ENCODE data around the gene CSPG4.
"Not testable (repeated sequence)": the region's sequence is repeated elsewhere in the genome, so short reads cannot be mapped to it uniquely, and the experiment has no call there.

DNA sequence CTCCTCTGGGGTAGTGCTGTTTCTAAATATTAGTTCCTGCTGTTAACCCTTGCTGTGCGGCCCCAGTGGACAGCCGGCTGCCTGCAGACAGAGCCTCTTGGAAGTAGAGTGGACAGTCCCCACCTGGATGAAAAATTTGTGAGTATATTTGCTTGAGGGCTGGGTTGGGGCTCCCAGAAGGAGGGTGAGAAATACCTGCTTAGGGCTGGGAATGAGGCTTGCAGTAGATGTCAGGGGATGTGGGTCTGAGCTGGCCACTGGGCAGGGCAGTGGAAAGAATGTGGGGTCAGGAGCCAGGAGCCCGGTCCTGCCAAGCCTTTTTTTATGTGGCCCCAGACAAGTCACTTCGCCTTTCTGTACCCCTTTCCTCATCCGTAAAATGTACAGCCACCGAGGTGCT lies 4.4 kb upstream of the CSPG4 start:
- TF ChIP-seq JUND (CRISPR knock-in tag; IDR thresholded peaks at IDR 0.05); ZBTB3 (CRISPR knock-in tag; IDR thresholded peaks at IDR 0.05; ENCODE audit: borderline replicate concordance, low read depth); NFE2L1 (CRISPR knock-in tag; IDR thresholded peaks at IDR 0.05; ENCODE audit: borderline replicate concordance); GABPA (IDR thresholded peaks at IDR 0.05; ENCODE audit: low read depth, low read length); GABPA (CRISPR knock-in tag; IDR thresholded peaks at IDR 0.05; ENCODE audit: low read depth): not testable (repeated sequence)
- TF ChIP-seq, protein P1, sequence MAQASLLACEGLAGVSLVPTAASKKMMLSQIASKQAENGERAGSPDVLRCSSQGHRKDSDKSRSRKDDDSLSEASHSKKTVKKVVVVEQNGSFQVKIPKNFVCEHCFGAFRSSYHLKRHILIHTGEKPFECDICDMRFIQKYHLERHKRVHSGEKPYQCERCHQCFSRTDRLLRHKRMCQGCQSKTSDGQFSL (CRISPR knock-in tag; IDR thresholded peaks at IDR 0.05), result not testable (repeated sequence)
- TF ChIP-seq, protein P2, sequence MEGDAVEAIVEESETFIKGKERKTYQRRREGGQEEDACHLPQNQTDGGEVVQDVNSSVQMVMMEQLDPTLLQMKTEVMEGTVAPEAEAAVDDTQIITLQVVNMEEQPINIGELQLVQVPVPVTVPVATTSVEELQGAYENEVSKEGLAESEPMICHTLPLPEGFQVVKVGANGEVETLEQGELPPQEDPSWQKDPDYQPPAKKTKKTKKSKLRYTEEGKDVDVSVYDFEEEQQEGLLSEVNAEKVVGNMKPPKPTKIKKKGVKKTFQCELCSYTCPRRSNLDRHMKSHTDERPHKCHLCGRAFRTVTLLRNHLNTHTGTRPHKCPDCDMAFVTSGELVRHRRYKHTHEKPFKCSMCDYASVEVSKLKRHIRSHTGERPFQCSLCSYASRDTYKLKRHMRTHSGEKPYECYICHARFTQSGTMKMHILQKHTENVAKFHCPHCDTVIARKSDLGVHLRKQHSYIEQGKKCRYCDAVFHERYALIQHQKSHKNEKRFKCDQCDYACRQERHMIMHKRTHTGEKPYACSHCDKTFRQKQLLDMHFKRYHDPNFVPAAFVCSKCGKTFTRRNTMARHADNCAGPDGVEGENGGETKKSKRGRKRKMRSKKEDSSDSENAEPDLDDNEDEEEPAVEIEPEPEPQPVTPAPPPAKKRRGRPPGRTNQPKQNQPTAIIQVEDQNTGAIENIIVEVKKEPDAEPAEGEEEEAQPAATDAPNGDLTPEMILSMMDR (CRISPR knock-in tag; IDR thresholded peaks at IDR 0.05), result not testable (repeated sequence)
- TF ChIP-seq, protein P3, sequence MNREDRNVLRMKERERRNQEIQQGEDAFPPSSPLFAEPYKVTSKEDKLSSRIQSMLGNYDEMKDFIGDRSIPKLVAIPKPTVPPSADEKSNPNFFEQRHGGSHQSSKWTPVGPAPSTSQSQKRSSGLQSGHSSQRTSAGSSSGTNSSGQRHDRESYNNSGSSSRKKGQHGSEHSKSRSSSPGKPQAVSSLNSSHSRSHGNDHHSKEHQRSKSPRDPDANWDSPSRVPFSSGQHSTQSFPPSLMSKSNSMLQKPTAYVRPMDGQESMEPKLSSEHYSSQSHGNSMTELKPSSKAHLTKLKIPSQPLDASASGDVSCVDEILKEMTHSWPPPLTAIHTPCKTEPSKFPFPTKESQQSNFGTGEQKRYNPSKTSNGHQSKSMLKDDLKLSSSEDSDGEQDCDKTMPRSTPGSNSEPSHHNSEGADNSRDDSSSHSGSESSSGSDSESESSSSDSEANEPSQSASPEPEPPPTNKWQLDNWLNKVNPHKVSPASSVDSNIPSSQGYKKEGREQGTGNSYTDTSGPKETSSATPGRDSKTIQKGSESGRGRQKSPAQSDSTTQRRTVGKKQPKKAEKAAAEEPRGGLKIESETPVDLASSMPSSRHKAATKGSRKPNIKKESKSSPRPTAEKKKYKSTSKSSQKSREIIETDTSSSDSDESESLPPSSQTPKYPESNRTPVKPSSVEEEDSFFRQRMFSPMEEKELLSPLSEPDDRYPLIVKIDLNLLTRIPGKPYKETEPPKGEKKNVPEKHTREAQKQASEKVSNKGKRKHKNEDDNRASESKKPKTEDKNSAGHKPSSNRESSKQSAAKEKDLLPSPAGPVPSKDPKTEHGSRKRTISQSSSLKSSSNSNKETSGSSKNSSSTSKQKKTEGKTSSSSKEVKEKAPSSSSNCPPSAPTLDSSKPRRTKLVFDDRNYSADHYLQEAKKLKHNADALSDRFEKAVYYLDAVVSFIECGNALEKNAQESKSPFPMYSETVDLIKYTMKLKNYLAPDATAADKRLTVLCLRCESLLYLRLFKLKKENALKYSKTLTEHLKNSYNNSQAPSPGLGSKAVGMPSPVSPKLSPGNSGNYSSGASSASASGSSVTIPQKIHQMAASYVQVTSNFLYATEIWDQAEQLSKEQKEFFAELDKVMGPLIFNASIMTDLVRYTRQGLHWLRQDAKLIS (CRISPR knock-in tag; IDR thresholded peaks at IDR 0.05), result not testable (repeated sequence)

All from HepG2 (cell line).